Measurements from ENCODE around the gene RGS3.

GRCh38 chr9:113569472-113570060 is 106.0 kb downstream of the RGS3 start:
- TF ChIP-seq POLR2A (IDR thresholded peaks at IDR 0.05): no peak
- no peak for TF ChIP-seq CTCF (IDR thresholded peaks at IDR 0.05)
